GM21737 (cell line): ENCODE data around the gene GBGT1.

Experiments
- ATAC-seq: cut with Tn5 transposase; IDR thresholded peaks from one replicate; pipeline ENCODE4 v1.9.1; 2021; ENCODE audit warnings: mild to moderate bottlenecking, moderate library complexity; ENCODE audit not compliant: unreplicated experiment

GBGT1 gene

GRCh38 chr9:133129001-133129795 is 34.5 kb downstream of the GBGT1 start:
- no peak for ATAC-seq

GRCh38 chr9:133128152-133128551 is 35.6 kb downstream of the GBGT1 start:
- ATAC-seq, result no peak

- ATAC-seq, result no peak
Observed at GRCh38 chr9:133127340-133127981, 36.3 kb downstream of the GBGT1 start.

- no peak for ATAC-seq
Observed at GRCh38 chr9:133126697-133127339, 36.9 kb downstream of the GBGT1 start.

- ATAC-seq, result no peak
Observed at GRCh38 chr9:133125941-133126696, 37.6 kb downstream of the GBGT1 start.

- ATAC-seq, result no peak
Observed at GRCh38 chr9:133124907-133125275, 38.8 kb downstream of the GBGT1 start.

- ATAC-seq, result no peak
Observed at GRCh38 chr9:133124123-133124906, 39.4 kb downstream of the GBGT1 start.

GRCh38 chr9:133122935-133123611 is 40.6 kb downstream of the GBGT1 start:
- no peak for ATAC-seq

- no peak for ATAC-seq
Observed at GRCh38 chr9:133122605-133122934, 41.1 kb downstream of the GBGT1 start.

GRCh38 chr9:133121915-133122550 is 41.7 kb downstream of the GBGT1 start:
- ATAC-seq, result no peak

- ATAC-seq, result peak; percentile 52
Observed at GRCh38 chr9:133121198-133121914, 42.4 kb downstream of the GBGT1 start, which contains the start of gene RALGDS. RALGDS (minus strand) TSS chr9:133121240; CDS start chr9:133121154, 86 bp downstream.

- peak; percentile 11 for ATAC-seq
Observed at GRCh38 chr9:133120501-133121197, 43.1 kb downstream of the GBGT1 start.

GRCh38 chr9:133119846-133120500 is 43.7 kb downstream of the GBGT1 start:
- ATAC-seq, result no peak

GRCh38 chr9:133119103-133119845 is 44.4 kb downstream of the GBGT1 start:
- no peak for ATAC-seq

GRCh38 chr9:133118568-133118967 is 45.1 kb downstream of the GBGT1 start:
- no peak for ATAC-seq

- ATAC-seq, result no peak
Observed at GRCh38 chr9:133118179-133118520, 45.6 kb downstream of the GBGT1 start.
